Astrocyte of the cerebellum (primary cell): Measurements from ENCODE around the gene MCOLN1.

Source experiments
- DNase-seq: peaks from one replicate; pipeline ENCODE4 v3.0.0-alpha.2; 2011; ENCODE audit warnings: low read depth
- H3K4me3 ChIP-seq: 2 replicates; pipeline ENCODE4 v1.5.1; 2011; ENCODE audit warnings: mild to moderate bottlenecking, low read depth, low read length, moderate library complexity
- CTCF ChIP-seq: IDR thresholded peaks from 2 replicates; pipeline ENCODE4 v1.5.1; 2012; ENCODE audit warnings: low read length, low read depth, moderate library complexity, mild to moderate bottlenecking; ENCODE audit errors: missing control alignments
- in situ Hi-C: cut with HindIII; loops from 2 replicates; pipeline ENCODE4 v1.10.0; 2017; ENCODE audit warnings: low sequenced_read_pairs

MCOLN1 gene

DNA sequence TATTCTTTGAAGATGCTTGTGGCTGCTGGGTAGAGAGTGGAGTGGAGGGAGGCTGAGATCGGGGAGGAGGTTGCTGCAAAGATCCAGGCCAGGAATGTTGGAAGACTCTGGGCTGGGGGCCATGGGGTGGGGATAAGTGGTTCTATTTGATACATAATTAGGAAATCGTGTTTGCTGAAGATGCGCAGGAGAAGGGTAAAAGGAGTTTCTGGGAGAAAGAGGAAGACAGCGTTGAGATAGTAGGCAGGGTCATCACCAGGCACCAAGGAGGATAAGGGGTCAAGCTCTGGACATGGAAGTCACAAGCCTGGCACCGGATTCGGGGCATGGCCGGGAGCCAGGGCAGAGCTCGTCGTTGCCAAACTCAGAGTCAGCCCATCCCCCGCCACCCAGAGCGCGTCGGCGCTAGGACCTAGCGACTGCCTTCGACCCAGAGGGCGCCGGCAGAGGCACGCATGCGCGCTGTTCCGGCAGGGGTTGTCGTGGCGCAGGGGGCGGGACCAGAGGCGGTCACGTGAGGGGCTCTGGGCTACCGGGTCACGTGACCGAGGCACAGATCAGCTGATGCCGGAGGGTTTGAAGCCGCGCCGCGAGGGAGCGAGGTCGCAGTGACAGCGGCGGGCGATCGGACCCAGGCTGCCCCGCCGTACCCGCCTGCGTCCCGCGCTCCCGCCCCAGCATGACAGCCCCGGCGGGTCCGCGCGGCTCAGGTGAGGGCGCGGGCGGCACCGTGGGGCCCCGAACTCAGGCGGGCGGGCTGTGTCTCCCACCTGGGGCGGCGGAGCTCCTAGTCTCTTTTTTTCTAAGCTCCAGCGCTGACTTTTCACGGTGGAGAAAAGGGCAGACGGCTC is at the start of gene MCOLN1:
TSS of gene MCOLN1 (plus strand) at position 553 of the 851 bp plus-strand sequence. CDS start at position 680, 127 bp downstream.
- peak; percentile 86 for DNase-seq
- no peak for TF ChIP-seq CTCF
- H3K4me3 ChIP-seq = peak within 1 kb of the TSS; percentile 79
- in situ Hi-C loops = no loop called here

- in situ Hi-C loops = no loop called here
- no peak overlapping the region for H3K4me3 ChIP-seq
- no peak for TF ChIP-seq CTCF
- no peak for DNase-seq
These were observed 46.8 kb upstream of the MCOLN1 start for GRCh38 chr19:7475665-7476064.

GRCh38 chr19:7476241-7476640 is 46.2 kb upstream of the MCOLN1 start:
- in situ Hi-C loops = no loop called here
- TF ChIP-seq CTCF = no peak
- DNase-seq = no peak
- no peak overlapping the region for H3K4me3 ChIP-seq

DNA sequence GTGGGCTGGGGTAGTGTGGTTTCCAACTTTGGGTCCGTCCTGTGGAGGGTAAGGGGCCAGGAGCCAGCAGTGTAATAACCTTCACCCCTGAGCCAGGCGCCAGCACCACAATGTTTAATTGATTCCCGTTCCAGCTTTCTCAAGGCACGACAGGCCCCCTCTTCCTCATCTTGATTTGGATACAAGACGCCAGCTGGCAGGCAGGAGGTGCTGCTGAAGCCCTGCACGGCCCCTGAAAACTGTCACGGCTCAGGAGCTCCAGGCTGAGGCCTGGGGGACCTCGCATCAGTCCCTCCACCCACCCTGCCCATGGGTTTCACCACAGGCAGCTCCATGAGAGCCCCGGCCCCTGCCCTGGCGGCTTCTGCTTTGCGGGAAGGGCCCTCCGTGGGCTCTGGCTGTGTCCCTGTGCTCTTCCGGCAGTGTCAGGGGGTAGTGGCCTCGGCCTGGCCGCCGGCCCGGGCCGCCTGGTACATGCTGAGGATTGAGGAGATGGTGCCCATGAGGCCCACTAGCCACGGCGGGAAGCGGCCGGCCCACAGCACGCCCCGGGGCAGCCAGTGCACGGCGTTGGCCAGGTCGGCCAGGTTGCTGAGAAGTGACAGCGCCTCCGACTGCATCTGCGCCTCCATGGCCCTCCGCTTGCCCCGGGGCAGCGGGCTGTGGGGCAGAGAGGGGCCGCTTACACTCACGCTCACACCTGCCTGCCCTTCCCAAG is 45.5 kb upstream of the MCOLN1 start:
- no peak for TF ChIP-seq CTCF
- H3K4me3 ChIP-seq = no peak overlapping the region
- in situ Hi-C loops = no loop called here
- no peak for DNase-seq

GRCh38 chr19:7477758-7478157 is 44.7 kb upstream of the MCOLN1 start:
- DNase-seq = no peak
- in situ Hi-C loops = no loop called here
- TF ChIP-seq CTCF = no peak
- no peak overlapping the region for H3K4me3 ChIP-seq

GRCh38 chr19:7478173-7478842 is 44.1 kb upstream of the MCOLN1 start:
- no peak overlapping the region for H3K4me3 ChIP-seq
- DNase-seq = no peak
- TF ChIP-seq CTCF = no peak
- in situ Hi-C loops = no loop called here
